Chondrocyte (in vitro differentiated cells): Measurements from ENCODE around the gene C6orf62. TPM values are rescaled to one million over a fixed set of nuclear protein-coding genes. Genes with fewer than 3 reads are reported as not detected.
"Not testable (repeated sequence)": the region's sequence is repeated elsewhere in the genome, so short reads cannot be mapped to it uniquely, and the experiment has no call there.

ENCODE experiments used
- DNase-seq: peaks from one replicate; pipeline ENCODE4 v3.0.0; 2021; ENCODE audit warnings: mixed read lengths, low spot score
- H3K27ac Mint-ChIP-seq: one replicate; pipeline ENCODE4 v1.8.0; 2021; ENCODE audit warnings: mild to moderate bottlenecking, moderate library complexity, mixed read lengths; ENCODE audit not compliant: unreplicated experiment
- H3K27me3 Mint-ChIP-seq: 2 replicates; pipeline ENCODE4 v1.8.0; 2021; ENCODE audit warnings: low read depth, mixed read lengths
- H3K36me3 Mint-ChIP-seq: 2 replicates; pipeline ENCODE4 v1.8.0; 2021; ENCODE audit warnings: low read depth, mixed read lengths
- H3K4me1 Mint-ChIP-seq: 2 replicates; pipeline ENCODE4 v1.8.0; 2021; ENCODE audit warnings: low read depth, mild to moderate bottlenecking, mixed read lengths
- H3K4me3 Mint-ChIP-seq: one replicate; pipeline ENCODE4 v1.8.0; 2021; ENCODE audit warnings: mild to moderate bottlenecking, moderate library complexity, mixed read lengths; ENCODE audit not compliant: unreplicated experiment
- H3K9me3 Mint-ChIP-seq: 2 replicates; pipeline ENCODE4 v1.8.0; 2021; ENCODE audit warnings: low read depth, mixed read lengths
- CTCF ChIP-seq: fragments of 200-600 bp; sonication (generic); IDR thresholded peaks from 2 replicates; pipeline ENCODE4 v1.5.0; 2021; ENCODE audit warnings: antibody characterized with exemption, mild to moderate bottlenecking, moderate library complexity
- total RNA-seq: library from RNA; stranded (reverse); gene quantifications from 3 replicates; pipeline ENCODE4 v1.2.1, GENCODE V29; 2021

C6orf62 gene
- total RNA-seq, 1 donor from 2014 or later, result 91.9 TPM

DNA sequence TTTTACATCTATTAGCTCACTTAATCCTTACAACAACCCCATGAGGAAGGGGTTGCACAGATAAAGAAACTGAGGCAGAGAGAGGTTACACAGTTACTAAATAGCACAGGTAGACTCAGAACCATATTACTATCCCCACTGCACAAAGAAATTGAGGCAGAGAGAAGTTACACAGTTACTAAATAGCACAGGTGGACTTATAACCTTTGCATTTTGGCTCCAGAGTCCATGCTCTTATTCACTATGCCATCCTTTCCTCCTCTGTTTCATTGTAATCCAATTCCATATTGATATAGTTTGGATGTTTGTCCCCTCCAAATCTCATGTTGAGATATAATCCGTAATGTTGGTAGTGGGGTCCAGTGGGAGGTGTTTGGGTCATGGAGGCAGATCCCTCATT, 55.8 kb downstream of the C6orf62 start:
- DNase-seq, result no peak
- no peak overlapping the region for H3K27ac Mint-ChIP-seq
- peaks cover 29% of the 10 kb centered on the region for H3K4me1 Mint-ChIP-seq
- TF ChIP-seq CTCF, result no peak
- peaks cover 8% of the 10 kb centered on the region for H3K36me3 Mint-ChIP-seq
- H3K9me3 Mint-ChIP-seq, result no peaks in the 10 kb centered on the region
- H3K4me3 Mint-ChIP-seq, result no peak overlapping the region
- H3K27me3 Mint-ChIP-seq, result no peaks in the 10 kb centered on the region

GRCh38 chr6:24662236-24662635, 56.7 kb downstream of the C6orf62 start:
- H3K27ac Mint-ChIP-seq, result no peak overlapping the region
- no peak for TF ChIP-seq CTCF
- no peaks in the 10 kb centered on the region for H3K9me3 Mint-ChIP-seq
- H3K4me1 Mint-ChIP-seq, result peaks cover 23% of the 10 kb centered on the region
- H3K27me3 Mint-ChIP-seq, result no peaks in the 10 kb centered on the region
- H3K4me3 Mint-ChIP-seq, result no peak overlapping the region
- DNase-seq, result no peak
- H3K36me3 Mint-ChIP-seq, result peaks cover 8% of the 10 kb centered on the region

GRCh38 chr6:24661759-24662158, 57.2 kb downstream of the C6orf62 start:
- peaks cover 20% of the 10 kb centered on the region for H3K4me1 Mint-ChIP-seq
- DNase-seq, H3K4me3 Mint-ChIP-seq, H3K27me3 Mint-ChIP-seq, H3K36me3 Mint-ChIP-seq, H3K27ac Mint-ChIP-seq, H3K9me3 Mint-ChIP-seq: not testable (repeated sequence)

DNA sequence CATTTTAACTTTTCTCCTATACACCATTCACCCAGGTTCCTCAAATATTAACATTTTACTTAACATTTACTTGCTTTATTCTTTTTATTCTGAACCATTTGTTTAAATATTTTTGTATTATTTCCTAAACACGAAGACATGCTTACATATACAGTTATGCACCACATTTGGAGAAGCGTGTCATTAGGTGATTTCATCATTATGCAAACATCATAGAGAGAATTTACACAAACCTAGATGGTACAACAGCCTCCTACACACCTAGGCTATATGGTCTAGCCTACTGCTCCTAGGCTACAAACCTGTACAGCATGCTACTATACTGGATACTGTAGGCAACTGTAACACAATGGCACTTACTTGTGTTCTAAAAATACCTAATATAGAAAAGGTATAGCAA, 58.8 kb downstream of the C6orf62 start:
- no peak for DNase-seq
- peaks cover 8% of the 10 kb centered on the region for H3K4me1 Mint-ChIP-seq
- no peaks in the 10 kb centered on the region for H3K27me3 Mint-ChIP-seq
- H3K9me3 Mint-ChIP-seq, result no peaks in the 10 kb centered on the region
- peaks cover 11% of the 10 kb centered on the region for H3K36me3 Mint-ChIP-seq
- H3K27ac Mint-ChIP-seq, result no peak overlapping the region
- no peak for TF ChIP-seq CTCF
- H3K4me3 Mint-ChIP-seq, result no peak overlapping the region

GRCh38 chr6:24659561-24659960, 59.4 kb downstream of the C6orf62 start:
- DNase-seq, result no peak
- TF ChIP-seq CTCF, result no peak
- peaks cover 11% of the 10 kb centered on the region for H3K36me3 Mint-ChIP-seq
- H3K4me1 Mint-ChIP-seq, result peaks cover 4% of the 10 kb centered on the region
- no peaks in the 10 kb centered on the region for H3K9me3 Mint-ChIP-seq
- H3K27me3 Mint-ChIP-seq, result no peaks in the 10 kb centered on the region
- no peak overlapping the region for H3K4me3 Mint-ChIP-seq
- H3K27ac Mint-ChIP-seq, result no peak overlapping the region

DNA sequence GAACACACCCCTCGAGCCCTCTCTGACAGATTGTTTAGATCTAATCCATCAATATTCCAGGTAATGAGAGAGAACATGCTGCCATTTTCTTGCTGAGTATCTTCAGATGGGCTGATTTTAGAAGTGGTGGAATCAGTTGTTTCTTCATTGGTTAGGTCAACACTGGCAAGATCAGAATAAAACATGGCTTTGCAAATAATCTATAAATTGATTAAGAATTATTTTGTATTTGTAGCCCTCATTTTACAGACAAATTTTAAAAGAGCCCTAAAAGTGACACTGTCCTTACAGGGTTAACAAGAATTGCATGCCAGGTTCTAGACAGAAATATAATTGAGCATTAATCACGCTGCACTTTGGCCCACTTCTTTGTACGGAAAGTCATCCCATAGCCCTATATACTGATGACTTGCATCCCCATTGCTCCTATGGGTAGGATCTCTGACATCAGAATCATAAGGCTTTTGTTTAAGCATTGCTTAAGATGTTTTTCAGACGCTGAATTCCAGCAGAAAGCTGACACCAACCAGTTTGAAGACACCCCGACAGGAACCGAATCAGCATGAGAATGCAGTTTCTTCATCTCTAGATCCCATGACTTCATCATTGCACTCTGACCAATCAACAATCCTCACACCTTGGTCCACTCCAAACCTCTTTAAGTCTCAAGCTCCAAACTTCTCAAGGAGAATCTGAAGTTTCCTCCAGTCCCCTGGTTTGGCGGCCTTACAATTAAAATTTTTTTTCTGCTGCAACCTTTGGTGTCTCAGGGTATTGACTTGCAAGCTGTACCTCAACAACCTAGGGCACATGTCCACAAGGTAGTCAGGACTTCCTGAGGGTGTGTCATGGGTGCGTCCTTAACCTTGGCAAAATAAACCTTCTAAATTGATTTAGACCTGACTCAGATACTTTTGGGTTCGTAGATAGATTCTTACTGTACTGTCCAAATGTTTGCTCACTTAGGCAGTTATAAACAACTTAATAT, 60.1 kb downstream of the C6orf62 start:
- DNase-seq, result no peak

More for the DNA sequence above, 60.1 kb downstream of the C6orf62 start:
- H3K9me3 Mint-ChIP-seq, result no peaks in the 10 kb centered on the region
- no peaks in the 10 kb centered on the region for H3K27me3 Mint-ChIP-seq
- H3K4me1 Mint-ChIP-seq, result peaks cover 3% of the 10 kb centered on the region
- no peak overlapping the region for H3K4me3 Mint-ChIP-seq
- peaks cover 12% of the 10 kb centered on the region for H3K36me3 Mint-ChIP-seq
- no peak for TF ChIP-seq CTCF
- no peak overlapping the region for H3K27ac Mint-ChIP-seq
